HepG2 (cell line): ENCODE results near the gene EXOC6B. TPM values are rescaled to one million over a fixed set of nuclear protein-coding genes. Genes with fewer than 3 reads are reported as not detected.

Source experiments
- ATAC-seq: fragments of 200-7000 bp; cut with Tn5 transposase; 3 replicates; pipeline ENCODE4 v1.9.1; 2020; ENCODE audit warnings: mild to moderate bottlenecking, moderate library complexity
- BruUV-seq: library from RNA; stranded (reverse); fragments of 400-500 nt; replicated peaks from 2 replicates; lab custom pipeline; 2021; lab: Mats Ljungman, UMichigan
- CTCF ChIA-PET: fragments of 300-600 bp; formaldehyde crosslinking; extraction: SDS; loops from one replicate; lab custom pipeline; 2021; ENCODE audit warnings: low total read pairs, inconsistent platforms, low intra/inter-chr PET ratio; lab: Yijun Ruan, JAX
- POLR2A ChIA-PET: fragments of 350-600 bp; sonication (Branson Sonifier 250); formaldehyde crosslinking; loops from one replicate; lab custom pipeline; 2020; ENCODE audit warnings: antibody characterized with exemption, inconsistent platforms; lab: Yijun Ruan, JAX
- DNase-seq: peaks from one replicate; pipeline ENCODE4 v3.0.0-alpha.2; 2015; ENCODE audit warnings: low spot score
- FAIRE-seq: peaks from 3 replicates; lab custom pipeline; 2011; peaks lifted over from hg19 to GRCh38; lab: Jason Lieb, UNC
- H2AFZ ChIP-seq: one replicate; pipeline ENCODE4 v1.6.1; 2011; ENCODE audit warnings: low read length, inconsistent platforms
- H3K27ac ChIP-seq: fragments of 300-600 bp; 3 replicates; pipeline ENCODE4 v1.8.0; 2011; ENCODE audit warnings: mixed run types, mild to moderate bottlenecking, mixed read lengths, low read length, inconsistent platforms; ENCODE audit not compliant: insufficient read depth; ENCODE audit errors: extremely low read length
- H3K27me3 ChIP-seq, 2 experiments: fragments of 200-600 bp in 1 of 2; 2 replicates in 1 of 2; 3 replicates in 1 of 2; pipeline versions ENCODE4 v1.6.0 to v1.8.0; 2011; ENCODE audit warnings: low read length in 2 of 2, mild to moderate bottlenecking in 2 of 2, moderate library complexity in 2 of 2, inconsistent platforms in 1 of 2; ENCODE audit not compliant: insufficient read depth in 2 of 2, control insufficient read depth in 1 of 2
- H3K36me3 ChIP-seq, 2 experiments: fragments of 200-600 bp in 1 of 2; replicated peaks in 1 of 2; 2 replicates in 1 of 2; 3 replicates in 1 of 2; pipeline versions ENCODE4 v1.5.1 to v1.8.0; 2011; ENCODE audit warnings: low read length in 2 of 2, inconsistent platforms in 1 of 2; ENCODE audit not compliant: insufficient read depth in 2 of 2, control insufficient read depth in 1 of 2
- H3K4me1 ChIP-seq: 2 replicates; pipeline ENCODE4 v1.5.1; 2012; ENCODE audit warnings: low read length, inconsistent platforms; ENCODE audit not compliant: insufficient read depth
- H3K4me2 ChIP-seq: 2 replicates; pipeline ENCODE4 v1.6.0; 2011; ENCODE audit warnings: low read depth, low read length, inconsistent platforms
- H3K4me3 ChIP-seq, 3 experiments: fragments of 200-600 bp in 1 of 3; sonication (generic), shearing (Covaris generic) in 1 of 3; replicated peaks in 1 of 3; 2 replicates each; pipeline ENCODE4 v1.5.1; 2011 to 2016; ENCODE audit warnings: low read length in 3 of 3, inconsistent platforms in 2 of 3, low read depth in 2 of 3, mild to moderate bottlenecking in 2 of 3, control low read depth in 1 of 3, mixed read lengths in 1 of 3; ENCODE audit not compliant: insufficient read depth in 1 of 3
- H3K79me2 ChIP-seq: one replicate; pipeline ENCODE4 v1.6.1; 2011; ENCODE audit warnings: low read length, inconsistent platforms; ENCODE audit not compliant: insufficient read depth
- H3K9ac ChIP-seq: 2 replicates; pipeline ENCODE4 v1.6.0; 2011; ENCODE audit warnings: mild to moderate bottlenecking, low read depth, low read length, inconsistent platforms; ENCODE audit not compliant: insufficient read depth
- H3K9me3 ChIP-seq: 2 replicates; pipeline ENCODE4 v1.5.1; 2012; ENCODE audit warnings: mild to moderate bottlenecking, low read length
- H4K20me1 ChIP-seq: 2 replicates; pipeline ENCODE4 v1.6.0; 2011; ENCODE audit warnings: inconsistent platforms, mild to moderate bottlenecking, low read length, moderate library complexity; ENCODE audit not compliant: insufficient read depth
- LBX2 ChIP-seq: sonication (generic); formaldehyde crosslinking; IDR thresholded peaks from 2 replicates; pipeline ENCODE4 v1.5.0; 2020; ENCODE audit warnings: missing genetic modification reagents, mild to moderate bottlenecking, borderline replicate concordance
- RFX3 ChIP-seq: IDR thresholded peaks from 2 replicates; pipeline ENCODE4 v1.6.1; 2016; ENCODE audit warnings: missing biosample characterization, missing genetic modification reagents
- RXRB ChIP-seq: IDR thresholded peaks from 2 replicates; pipeline ENCODE4 v1.6.1; 2016; ENCODE audit warnings: borderline replicate concordance, missing genetic modification reagents, missing compliant biosample characterization
- SAP130 ChIP-seq: IDR thresholded peaks from 2 replicates; pipeline ENCODE4 v1.6.1; 2016; ENCODE audit warnings: low read depth
- SMARCC2 ChIP-seq: fragments of 450-650 bp; IDR thresholded peaks from 2 replicates; pipeline ENCODE4 v1.6.1; 2017; ENCODE audit warnings: antibody characterized with exemption, mild to moderate bottlenecking
- TEAD2 ChIP-seq: sonication (generic); formaldehyde crosslinking; IDR thresholded peaks from 2 replicates; pipeline ENCODE4 v1.9.0; 2021; ENCODE audit warnings: missing genetic modification reagents
- TIGD3 ChIP-seq: sonication (generic); formaldehyde crosslinking; IDR thresholded peaks from 2 replicates; pipeline ENCODE4 v1.5.1; 2020; ENCODE audit warnings: mild to moderate bottlenecking, missing genetic modification reagents, borderline replicate concordance
- ZEB1 ChIP-seq: IDR thresholded peaks from 2 replicates; pipeline ENCODE4 v1.6.1; 2012; ENCODE audit warnings: mild to moderate bottlenecking, low read depth, inconsistent platforms; ENCODE audit not compliant: insufficient replicate concordance
- ZNF570 ChIP-seq: sonication (generic); formaldehyde crosslinking; IDR thresholded peaks from 2 replicates; pipeline ENCODE4 v1.4.0; 2020; ENCODE audit warnings: mild to moderate bottlenecking, missing genetic modification reagents, borderline replicate concordance
- WGBS: methylation state at CpG from one replicate; pipeline ENCODE4 v1.1.6; 2017; ENCODE audit warnings: low lambda C conversion rate; 5-methylcytosine and 5-hydroxymethylcytosine counted together
- in situ Hi-C: cut with HindIII; loops from 2 replicates; pipeline ENCODE4 v1.10.0; 2017; ENCODE audit warnings: low pct_unique_long_range_greater_than_20kb; ENCODE audit not compliant: extremely low pct_ligation_motif_present
- intact Hi-C: fragments of 100-400 bp; cut with micrococcal nuclease; formaldehyde crosslinking; loops from one replicate; pipeline ENCODE4 v1.10.0; 2022; ENCODE audit not compliant: unreplicated experiment
- polyA plus RNA-seq, 8 experiments: library from polyadenylated mRNA; depleted of rRNA in 3 of 8; stranded (reverse) in 7 of 8; unstranded in 1 of 8; fragments of >200 nt; fragmentation: Illumina TruSeq in 4 of 8; extraction: Trizol in 4 of 8; gene quantifications; 2 replicates each; pipeline versions ENCODE4 v1.2.1 to v1.2.3, GENCODE V29; 2011 to 2016; ENCODE audit warnings: low read depth in 4 of 8, missing spikeins in 1 of 8, mixed read lengths in 1 of 8; ENCODE audit not compliant: insufficient read depth in 1 of 8
- total RNA-seq, 5 experiments: library from RNA; depleted of rRNA; stranded (reverse); fragments of >200 nt; fragmentation: Illumina TruSeq; extraction: Trizol; gene quantifications; 2 replicates each; pipeline ENCODE4 v1.2.3, GENCODE V29; 2016; ENCODE audit warnings: low read depth in 1 of 5
- TF ChIP-seq, protein P1 (sequence below): sonication (generic); formaldehyde crosslinking; conservative IDR thresholded peaks from 2 replicates; pipeline ENCODE4 v1.5.0; 2020; ENCODE audit warnings: missing genetic modification reagents
- TF ChIP-seq, protein P2 (sequence below): IDR thresholded peaks from 2 replicates; pipeline ENCODE4 v1.6.1; 2016; ENCODE audit warnings: missing compliant biosample characterization, missing genetic modification reagents, borderline replicate concordance
- TF ChIP-seq, protein P3 (sequence below): sonication (generic); formaldehyde crosslinking; IDR thresholded peaks from 2 replicates; pipeline ENCODE4 v1.9.0; 2021; ENCODE audit warnings: missing genetic modification reagents, borderline replicate concordance

EXOC6B gene
- total and polyA plus RNA-seq, 2 of the 13 experiments (the other 11 are each of a cell fraction or from before 2014, with no cell fraction given), result 9.1 to 15.9 TPM

DNA sequence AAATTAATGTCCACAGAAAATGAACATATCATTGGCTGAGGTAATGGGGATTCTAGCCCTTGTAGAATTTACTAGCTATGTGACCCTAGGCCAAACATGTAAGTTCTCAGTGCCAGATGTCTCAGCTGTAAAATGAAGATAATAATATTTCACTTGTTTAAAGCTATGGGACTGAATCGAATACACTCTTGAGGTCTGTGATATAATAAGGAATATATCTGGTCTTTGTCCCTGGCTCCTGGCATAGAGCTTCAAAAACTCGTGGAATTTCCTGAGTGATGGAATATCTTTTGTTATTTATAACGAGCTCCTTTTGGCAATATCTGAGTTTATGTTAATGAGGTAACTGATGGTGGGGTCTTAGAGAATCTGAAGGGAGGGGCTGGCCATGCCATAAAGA is 476.8 kb downstream of the EXOC6B start:
- Histone ChIP-seq H3K36me3 (no peaks in the 10 kb centered on the region), H3K79me2 (no peaks in the 10 kb centered on the region), H3K9me3 (no peaks in the 10 kb centered on the region), H3K4me1 (no peaks in the 10 kb centered on the region), H3K27me3 (no peaks in the 10 kb centered on the region), H3K27ac (no peak overlapping the region), H3K9ac (no peak overlapping the region), H3K4me3 (no peak overlapping the region), H4K20me1 (no peaks in the 10 kb centered on the region), H2AFZ (no peak overlapping the region), H3K4me2 (no peak overlapping the region)
- in situ Hi-C loops, result no loop called here
- DNase-seq (no peak), ATAC-seq (no peak), FAIRE-seq (no peak)
- WGBS, result 62% methylated on average over 3 of the region's 3 CpGs
- POLR2A ChIA-PET, result no interaction called here
- intact Hi-C loops, result no loop called here
- CTCF ChIA-PET, result no interaction called here
- BruUV-seq, result no TSS peak
- no peak for TF ChIP-seq RXRB
- no peak for TF ChIP-seq TEAD2
- TF ChIP-seq ZEB1, result no peak
- no peak for TF ChIP-seq SAP130
- TF ChIP-seq, protein P1, sequence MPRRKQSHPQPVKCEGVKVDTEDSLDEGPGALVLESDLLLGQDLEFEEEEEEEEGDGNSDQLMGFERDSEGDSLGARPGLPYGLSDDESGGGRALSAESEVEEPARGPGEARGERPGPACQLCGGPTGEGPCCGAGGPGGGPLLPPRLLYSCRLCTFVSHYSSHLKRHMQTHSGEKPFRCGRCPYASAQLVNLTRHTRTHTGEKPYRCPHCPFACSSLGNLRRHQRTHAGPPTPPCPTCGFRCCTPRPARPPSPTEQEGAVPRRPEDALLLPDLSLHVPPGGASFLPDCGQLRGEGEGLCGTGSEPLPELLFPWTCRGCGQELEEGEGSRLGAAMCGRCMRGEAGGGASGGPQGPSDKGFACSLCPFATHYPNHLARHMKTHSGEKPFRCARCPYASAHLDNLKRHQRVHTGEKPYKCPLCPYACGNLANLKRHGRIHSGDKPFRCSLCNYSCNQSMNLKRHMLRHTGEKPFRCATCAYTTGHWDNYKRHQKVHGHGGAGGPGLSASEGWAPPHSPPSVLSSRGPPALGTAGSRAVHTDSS (CRISPR knock-in tag), result no peak
- no peak for TF ChIP-seq SMARCC2

GRCh38 chr2:72347081-72347480 is 478.8 kb downstream of the EXOC6B start:
- Histone ChIP-seq H3K27me3 (no peaks in the 10 kb centered on the region), H3K4me2 (no peak overlapping the region), H3K36me3 (no peaks in the 10 kb centered on the region), H3K79me2 (no peaks in the 10 kb centered on the region), H3K4me3 (no peak overlapping the region), H3K4me1 (no peaks in the 10 kb centered on the region), H4K20me1 (no peaks in the 10 kb centered on the region), H3K27ac (no peak overlapping the region), H3K9me3 (no peaks in the 10 kb centered on the region), H2AFZ (no peak overlapping the region), H3K9ac (no peak overlapping the region)
- intact Hi-C loops, result no loop called here
- BruUV-seq, result no TSS peak
- POLR2A ChIA-PET, result no interaction called here
- no peak for ATAC-seq
- DNase-seq, result no peak
- in situ Hi-C loops, result no loop called here
- CTCF ChIA-PET, result no interaction called here
- FAIRE-seq, result no peak
- WGBS, result 92% methylated on average over 1 of the region's 1 CpG
- TF ChIP-seq, protein P2, sequence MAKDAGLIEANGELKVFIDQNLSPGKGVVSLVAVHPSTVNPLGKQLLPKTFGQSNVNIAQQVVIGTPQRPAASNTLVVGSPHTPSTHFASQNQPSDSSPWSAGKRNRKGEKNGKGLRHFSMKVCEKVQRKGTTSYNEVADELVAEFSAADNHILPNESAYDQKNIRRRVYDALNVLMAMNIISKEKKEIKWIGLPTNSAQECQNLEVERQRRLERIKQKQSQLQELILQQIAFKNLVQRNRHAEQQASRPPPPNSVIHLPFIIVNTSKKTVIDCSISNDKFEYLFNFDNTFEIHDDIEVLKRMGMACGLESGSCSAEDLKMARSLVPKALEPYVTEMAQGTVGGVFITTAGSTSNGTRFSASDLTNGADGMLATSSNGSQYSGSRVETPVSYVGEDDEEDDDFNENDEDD (CRISPR knock-in tag), result no peak
- TF ChIP-seq ZNF570 (CRISPR knock-in tag) (no peak), TIGD3 (CRISPR knock-in tag) (no peak), RFX3 (CRISPR knock-in tag) (no peak), LBX2 (CRISPR knock-in tag) (no peak)
- TF ChIP-seq, protein P3, sequence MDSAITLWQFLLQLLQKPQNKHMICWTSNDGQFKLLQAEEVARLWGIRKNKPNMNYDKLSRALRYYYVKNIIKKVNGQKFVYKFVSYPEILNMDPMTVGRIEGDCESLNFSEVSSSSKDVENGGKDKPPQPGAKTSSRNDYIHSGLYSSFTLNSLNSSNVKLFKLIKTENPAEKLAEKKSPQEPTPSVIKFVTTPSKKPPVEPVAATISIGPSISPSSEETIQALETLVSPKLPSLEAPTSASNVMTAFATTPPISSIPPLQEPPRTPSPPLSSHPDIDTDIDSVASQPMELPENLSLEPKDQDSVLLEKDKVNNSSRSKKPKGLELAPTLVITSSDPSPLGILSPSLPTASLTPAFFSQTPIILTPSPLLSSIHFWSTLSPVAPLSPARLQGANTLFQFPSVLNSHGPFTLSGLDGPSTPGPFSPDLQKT (CRISPR knock-in tag), result no peak
